HL-60 (cell line): ENCODE measurements around the gene AGBL3.

Experiments used
- GABPA ChIP-seq: IDR thresholded peaks from 2 replicates; pipeline ENCODE4 v1.6.1; 2012; ENCODE audit warnings: low read depth
- POLR2AphosphoS5 ChIP-seq: IDR thresholded peaks from 2 replicates; pipeline ENCODE4 v1.6.1; 2012; ENCODE audit warnings: low read depth
- SPI1 ChIP-seq: IDR thresholded peaks from 2 replicates; pipeline ENCODE4 v1.6.1; 2012; ENCODE audit warnings: low read depth, mild to moderate bottlenecking, borderline replicate concordance
- TF ChIP-seq, protein P1 (sequence below): IDR thresholded peaks from one replicate; pipeline ENCODE4 v1.5.1; 2011; ENCODE audit warnings: low read length, control low read depth, inconsistent platforms; ENCODE audit not compliant: insufficient read depth
- TF ChIP-seq, protein P2 (sequence below): IDR thresholded peaks from 2 replicates; pipeline ENCODE4 v1.6.1; 2012; ENCODE audit warnings: low read depth; ENCODE audit not compliant: insufficient replicate concordance

DNA sequence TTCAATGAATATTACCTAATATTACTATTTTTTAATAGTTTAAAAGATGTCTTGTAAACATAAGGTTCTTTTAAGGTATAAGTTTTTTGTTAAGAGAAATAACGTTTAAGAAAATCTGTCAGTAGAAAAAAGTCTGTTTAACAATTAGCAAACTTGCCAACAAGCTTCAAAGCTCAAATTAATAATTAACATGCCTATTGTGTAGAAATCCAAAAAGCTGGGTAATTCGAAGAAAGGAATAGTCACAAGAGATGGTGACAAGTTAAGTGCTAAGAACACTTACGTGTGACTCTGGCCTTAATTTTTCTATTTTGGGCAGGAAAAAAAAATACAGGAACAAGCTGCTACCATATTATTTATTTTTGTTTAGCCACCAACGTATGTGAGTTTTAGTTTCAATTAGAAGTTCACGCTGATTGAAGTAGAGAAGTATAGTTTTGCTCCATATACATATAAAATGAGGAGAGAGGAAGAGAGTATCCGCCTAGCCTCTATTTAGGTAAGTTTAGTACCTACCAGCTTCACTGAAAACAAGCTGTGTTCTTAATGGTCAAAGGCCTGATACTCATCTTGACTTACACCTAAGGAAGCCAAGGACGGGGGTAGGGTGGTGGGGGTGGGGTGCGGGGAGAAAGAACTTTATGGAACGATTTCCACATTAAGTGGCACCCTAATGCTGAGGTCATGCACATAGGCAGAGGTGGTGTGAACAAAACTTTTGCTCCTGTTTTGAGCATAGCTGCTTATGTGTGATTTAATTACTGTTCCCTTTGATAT, 43.4 kb upstream of the AGBL3 start:
- TF ChIP-seq, protein P1, sequence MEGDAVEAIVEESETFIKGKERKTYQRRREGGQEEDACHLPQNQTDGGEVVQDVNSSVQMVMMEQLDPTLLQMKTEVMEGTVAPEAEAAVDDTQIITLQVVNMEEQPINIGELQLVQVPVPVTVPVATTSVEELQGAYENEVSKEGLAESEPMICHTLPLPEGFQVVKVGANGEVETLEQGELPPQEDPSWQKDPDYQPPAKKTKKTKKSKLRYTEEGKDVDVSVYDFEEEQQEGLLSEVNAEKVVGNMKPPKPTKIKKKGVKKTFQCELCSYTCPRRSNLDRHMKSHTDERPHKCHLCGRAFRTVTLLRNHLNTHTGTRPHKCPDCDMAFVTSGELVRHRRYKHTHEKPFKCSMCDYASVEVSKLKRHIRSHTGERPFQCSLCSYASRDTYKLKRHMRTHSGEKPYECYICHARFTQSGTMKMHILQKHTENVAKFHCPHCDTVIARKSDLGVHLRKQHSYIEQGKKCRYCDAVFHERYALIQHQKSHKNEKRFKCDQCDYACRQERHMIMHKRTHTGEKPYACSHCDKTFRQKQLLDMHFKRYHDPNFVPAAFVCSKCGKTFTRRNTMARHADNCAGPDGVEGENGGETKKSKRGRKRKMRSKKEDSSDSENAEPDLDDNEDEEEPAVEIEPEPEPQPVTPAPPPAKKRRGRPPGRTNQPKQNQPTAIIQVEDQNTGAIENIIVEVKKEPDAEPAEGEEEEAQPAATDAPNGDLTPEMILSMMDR, result no peak
- no peak for TF ChIP-seq POLR2AphosphoS5
- TF ChIP-seq, protein P2, sequence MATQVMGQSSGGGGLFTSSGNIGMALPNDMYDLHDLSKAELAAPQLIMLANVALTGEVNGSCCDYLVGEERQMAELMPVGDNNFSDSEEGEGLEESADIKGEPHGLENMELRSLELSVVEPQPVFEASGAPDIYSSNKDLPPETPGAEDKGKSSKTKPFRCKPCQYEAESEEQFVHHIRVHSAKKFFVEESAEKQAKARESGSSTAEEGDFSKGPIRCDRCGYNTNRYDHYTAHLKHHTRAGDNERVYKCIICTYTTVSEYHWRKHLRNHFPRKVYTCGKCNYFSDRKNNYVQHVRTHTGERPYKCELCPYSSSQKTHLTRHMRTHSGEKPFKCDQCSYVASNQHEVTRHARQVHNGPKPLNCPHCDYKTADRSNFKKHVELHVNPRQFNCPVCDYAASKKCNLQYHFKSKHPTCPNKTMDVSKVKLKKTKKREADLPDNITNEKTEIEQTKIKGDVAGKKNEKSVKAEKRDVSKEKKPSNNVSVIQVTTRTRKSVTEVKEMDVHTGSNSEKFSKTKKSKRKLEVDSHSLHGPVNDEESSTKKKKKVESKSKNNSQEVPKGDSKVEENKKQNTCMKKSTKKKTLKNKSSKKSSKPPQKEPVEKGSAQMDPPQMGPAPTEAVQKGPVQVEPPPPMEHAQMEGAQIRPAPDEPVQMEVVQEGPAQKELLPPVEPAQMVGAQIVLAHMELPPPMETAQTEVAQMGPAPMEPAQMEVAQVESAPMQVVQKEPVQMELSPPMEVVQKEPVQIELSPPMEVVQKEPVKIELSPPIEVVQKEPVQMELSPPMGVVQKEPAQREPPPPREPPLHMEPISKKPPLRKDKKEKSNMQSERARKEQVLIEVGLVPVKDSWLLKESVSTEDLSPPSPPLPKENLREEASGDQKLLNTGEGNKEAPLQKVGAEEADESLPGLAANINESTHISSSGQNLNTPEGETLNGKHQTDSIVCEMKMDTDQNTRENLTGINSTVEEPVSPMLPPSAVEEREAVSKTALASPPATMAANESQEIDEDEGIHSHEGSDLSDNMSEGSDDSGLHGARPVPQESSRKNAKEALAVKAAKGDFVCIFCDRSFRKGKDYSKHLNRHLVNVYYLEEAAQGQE, result no peak
- TF ChIP-seq GABPA, result no peak
- TF ChIP-seq SPI1, result no peak
